ENCODE data around the gene DCANP1. TPM values are rescaled to one million over a fixed set of nuclear protein-coding genes. Genes with fewer than 3 reads are reported as not detected.

DCANP1 gene
- total RNA-seq, 1 donor: not detected

DNA sequence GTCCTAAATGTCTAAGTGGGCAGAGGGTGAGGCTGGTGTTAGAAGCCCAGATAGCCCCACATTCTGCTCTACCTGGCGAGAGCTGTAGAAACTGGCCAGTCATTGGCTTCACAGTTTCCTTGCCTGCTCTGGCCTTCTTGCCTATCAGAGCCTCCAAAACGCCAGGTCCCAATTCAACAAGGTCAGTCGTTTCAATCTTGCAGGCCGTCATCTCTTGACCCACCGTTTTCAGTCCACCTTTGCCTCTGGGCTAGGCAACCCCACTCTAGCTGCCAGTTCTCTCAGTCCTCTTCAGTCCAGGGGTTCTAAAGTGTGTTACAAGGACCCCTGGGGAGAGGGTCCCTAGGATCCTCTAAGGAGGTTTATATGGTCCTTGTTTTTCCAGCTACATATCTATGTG lies 25.0 kb upstream of the DCANP1 start:
- H3K4me2 ChIP-seq (ENCODE audit: insufficient read depth, low read length): no peak overlapping the region
- H3K9me3 ChIP-seq (ENCODE audit: low read depth, low read length): no peaks in the 10 kb centered on the region
- H3K27ac ChIP-seq (ENCODE audit: low read depth, low read length): no peak overlapping the region
- DNase-seq (ENCODE audit: insufficient read length, low spot score, missing footprints): no peak
- H3K27me3 ChIP-seq (ENCODE audit: insufficient read depth, low read length): peaks cover 70% of the 10 kb centered on the region
- H3K36me3 ChIP-seq (ENCODE audit: insufficient read depth, low read length): no peaks in the 10 kb centered on the region
- H3K4me3 ChIP-seq (ENCODE audit: insufficient read depth, low read length): no peak overlapping the region
- H3K79me2 ChIP-seq (ENCODE audit: insufficient read depth, low read length): no peaks in the 10 kb centered on the region
- H2AFZ ChIP-seq (ENCODE audit: low read length): no peak overlapping the region
- H3K4me1 ChIP-seq (ENCODE audit: insufficient read depth, low read length): no peaks in the 10 kb centered on the region
- TF ChIP-seq, protein P1, sequence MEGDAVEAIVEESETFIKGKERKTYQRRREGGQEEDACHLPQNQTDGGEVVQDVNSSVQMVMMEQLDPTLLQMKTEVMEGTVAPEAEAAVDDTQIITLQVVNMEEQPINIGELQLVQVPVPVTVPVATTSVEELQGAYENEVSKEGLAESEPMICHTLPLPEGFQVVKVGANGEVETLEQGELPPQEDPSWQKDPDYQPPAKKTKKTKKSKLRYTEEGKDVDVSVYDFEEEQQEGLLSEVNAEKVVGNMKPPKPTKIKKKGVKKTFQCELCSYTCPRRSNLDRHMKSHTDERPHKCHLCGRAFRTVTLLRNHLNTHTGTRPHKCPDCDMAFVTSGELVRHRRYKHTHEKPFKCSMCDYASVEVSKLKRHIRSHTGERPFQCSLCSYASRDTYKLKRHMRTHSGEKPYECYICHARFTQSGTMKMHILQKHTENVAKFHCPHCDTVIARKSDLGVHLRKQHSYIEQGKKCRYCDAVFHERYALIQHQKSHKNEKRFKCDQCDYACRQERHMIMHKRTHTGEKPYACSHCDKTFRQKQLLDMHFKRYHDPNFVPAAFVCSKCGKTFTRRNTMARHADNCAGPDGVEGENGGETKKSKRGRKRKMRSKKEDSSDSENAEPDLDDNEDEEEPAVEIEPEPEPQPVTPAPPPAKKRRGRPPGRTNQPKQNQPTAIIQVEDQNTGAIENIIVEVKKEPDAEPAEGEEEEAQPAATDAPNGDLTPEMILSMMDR (IDR thresholded peaks at IDR 0.05; ENCODE audit: extremely low read depth, low read depth, low read length): no peak
- no peaks in the 10 kb centered on the region for H4K20me1 ChIP-seq (ENCODE audit: insufficient read depth, low read length)

- Histone ChIP-seq H3K4me3 (ENCODE audit: insufficient read depth, low read length) (no peak overlapping the region), H3K27ac (ENCODE audit: low read depth, low read length) (no peak overlapping the region), H3K27me3 (ENCODE audit: insufficient read depth, low read length) (peaks cover 68% of the 10 kb centered on the region), H3K4me2 (ENCODE audit: insufficient read depth, low read length) (no peak overlapping the region), H3K79me2 (ENCODE audit: insufficient read depth, low read length) (no peaks in the 10 kb centered on the region), H3K9me3 (ENCODE audit: low read depth, low read length) (no peaks in the 10 kb centered on the region), H4K20me1 (ENCODE audit: insufficient read depth, low read length) (no peaks in the 10 kb centered on the region), H3K36me3 (ENCODE audit: insufficient read depth, low read length) (no peaks in the 10 kb centered on the region), H3K4me1 (ENCODE audit: insufficient read depth, low read length) (no peaks in the 10 kb centered on the region), H2AFZ (ENCODE audit: low read length) (no peak overlapping the region)
- DNase-seq (ENCODE audit: insufficient read length, low spot score, missing footprints): no peak
- TF ChIP-seq, protein P1 (IDR thresholded peaks at IDR 0.05; ENCODE audit: extremely low read depth, low read depth, low read length): no peak
Measured at GRCh38 chr5:135471726-135472125, 24.6 kb upstream of the DCANP1 start.

GRCh38 chr5:135469911-135470310 lies 22.8 kb upstream of the DCANP1 start:
- Histone ChIP-seq H3K79me2 (ENCODE audit: insufficient read depth, low read length) (no peaks in the 10 kb centered on the region), H3K9me3 (ENCODE audit: low read depth, low read length) (no peaks in the 10 kb centered on the region), H3K4me3 (ENCODE audit: insufficient read depth, low read length) (no peak overlapping the region), H4K20me1 (ENCODE audit: insufficient read depth, low read length) (no peaks in the 10 kb centered on the region), H3K4me1 (ENCODE audit: insufficient read depth, low read length) (peaks cover 2% of the 10 kb centered on the region), H2AFZ (ENCODE audit: low read length) (no peak overlapping the region), H3K36me3 (ENCODE audit: insufficient read depth, low read length) (no peaks in the 10 kb centered on the region), H3K4me2 (ENCODE audit: insufficient read depth, low read length) (no peak overlapping the region), H3K27ac (ENCODE audit: low read depth, low read length) (no peak overlapping the region), H3K27me3 (ENCODE audit: insufficient read depth, low read length) (peaks cover 54% of the 10 kb centered on the region)
- TF ChIP-seq, protein P1 (IDR thresholded peaks at IDR 0.05; ENCODE audit: extremely low read depth, low read depth, low read length): no peak
- DNase-seq (ENCODE audit: insufficient read length, low spot score, missing footprints): no peak

GRCh38 chr5:135468541-135468940 lies 21.4 kb upstream of the DCANP1 start:
- Histone ChIP-seq H3K4me3 (ENCODE audit: insufficient read depth, low read length) (no peak overlapping the region), H2AFZ (ENCODE audit: low read length) (no peak overlapping the region), H3K27ac (ENCODE audit: low read depth, low read length) (no peak overlapping the region), H3K4me2 (ENCODE audit: insufficient read depth, low read length) (no peak overlapping the region), H4K20me1 (ENCODE audit: insufficient read depth, low read length) (no peaks in the 10 kb centered on the region), H3K27me3 (ENCODE audit: insufficient read depth, low read length) (peaks cover 48% of the 10 kb centered on the region), H3K79me2 (ENCODE audit: insufficient read depth, low read length) (no peaks in the 10 kb centered on the region), H3K9me3 (ENCODE audit: low read depth, low read length) (no peaks in the 10 kb centered on the region), H3K4me1 (ENCODE audit: insufficient read depth, low read length) (peaks cover 2% of the 10 kb centered on the region), H3K36me3 (ENCODE audit: insufficient read depth, low read length) (no peaks in the 10 kb centered on the region)
- TF ChIP-seq, protein P1 (IDR thresholded peaks at IDR 0.05; ENCODE audit: extremely low read depth, low read depth, low read length): no peak
- no peak for DNase-seq (ENCODE audit: insufficient read length, low spot score, missing footprints)

Measured in osteoblast (primary cell).